Measurements from ENCODE around the gene WWC1.

DNA sequence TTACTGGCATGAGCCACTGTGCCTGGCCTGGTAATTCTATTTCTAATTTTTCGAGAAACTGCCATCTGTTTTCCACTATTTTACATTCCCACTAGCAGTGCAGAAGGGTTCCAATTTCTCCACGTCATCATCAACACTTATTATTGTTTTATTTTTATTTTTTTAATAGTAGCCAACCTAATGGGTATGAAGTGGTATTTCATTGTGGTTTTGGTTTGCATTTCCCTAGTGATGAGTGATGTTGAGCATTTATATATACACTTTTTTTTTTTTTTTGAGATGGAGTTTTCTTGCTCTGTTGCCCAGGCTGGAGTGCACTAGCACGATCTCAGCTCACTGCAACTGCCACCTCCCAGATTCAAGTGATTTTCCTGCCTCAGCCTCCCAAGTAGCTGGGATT lies 28.3 kb downstream of the WWC1 start:
- TF ChIP-seq, protein P1, sequence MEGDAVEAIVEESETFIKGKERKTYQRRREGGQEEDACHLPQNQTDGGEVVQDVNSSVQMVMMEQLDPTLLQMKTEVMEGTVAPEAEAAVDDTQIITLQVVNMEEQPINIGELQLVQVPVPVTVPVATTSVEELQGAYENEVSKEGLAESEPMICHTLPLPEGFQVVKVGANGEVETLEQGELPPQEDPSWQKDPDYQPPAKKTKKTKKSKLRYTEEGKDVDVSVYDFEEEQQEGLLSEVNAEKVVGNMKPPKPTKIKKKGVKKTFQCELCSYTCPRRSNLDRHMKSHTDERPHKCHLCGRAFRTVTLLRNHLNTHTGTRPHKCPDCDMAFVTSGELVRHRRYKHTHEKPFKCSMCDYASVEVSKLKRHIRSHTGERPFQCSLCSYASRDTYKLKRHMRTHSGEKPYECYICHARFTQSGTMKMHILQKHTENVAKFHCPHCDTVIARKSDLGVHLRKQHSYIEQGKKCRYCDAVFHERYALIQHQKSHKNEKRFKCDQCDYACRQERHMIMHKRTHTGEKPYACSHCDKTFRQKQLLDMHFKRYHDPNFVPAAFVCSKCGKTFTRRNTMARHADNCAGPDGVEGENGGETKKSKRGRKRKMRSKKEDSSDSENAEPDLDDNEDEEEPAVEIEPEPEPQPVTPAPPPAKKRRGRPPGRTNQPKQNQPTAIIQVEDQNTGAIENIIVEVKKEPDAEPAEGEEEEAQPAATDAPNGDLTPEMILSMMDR (IDR thresholded peaks at IDR 0.05 in 4 of 5, conservative IDR thresholded peaks at IDR 0.05 in 1 of 5), result no peak
- TF ChIP-seq POLR2A (IDR thresholded peaks at IDR 0.05), result no peak
